HUES6 (cell line): ENCODE data around the gene A4GALT.
A peak's percentile ranks its signal among the peaks of the same experiment; 100 is the strongest.

Experiments
- H3K27ac ChIP-seq: 2 replicates; pipeline ENCODE4 v1.7.0; 2013; ENCODE audit warnings: low read depth, mild to moderate bottlenecking, low read length, inconsistent platforms
- H3K27me3 ChIP-seq: 2 replicates; pipeline ENCODE4 v1.6.1; 2013; ENCODE audit warnings: low read length; ENCODE audit not compliant: control insufficient read depth, insufficient read depth
- H3K36me3 ChIP-seq: 2 replicates; pipeline ENCODE4 v1.6.1; 2013; ENCODE audit warnings: low read length; ENCODE audit not compliant: control insufficient read depth, insufficient read depth
- H3K4me1 ChIP-seq: 2 replicates; pipeline ENCODE4 v1.6.1; 2013; ENCODE audit warnings: low read length; ENCODE audit not compliant: control insufficient read depth, insufficient read depth
- H3K4me3 ChIP-seq: 2 replicates; pipeline ENCODE4 v1.5.1; 2013; ENCODE audit warnings: low read depth, low read length
- H3K9ac ChIP-seq: one replicate; pipeline ENCODE4 v1.6.1; 2013; ENCODE audit warnings: mild to moderate bottlenecking, low read length
- H3K9me3 ChIP-seq: 2 replicates; pipeline ENCODE4 v1.6.1; 2013; ENCODE audit warnings: low read depth, low read length; ENCODE audit not compliant: control insufficient read depth, insufficient read depth

The A4GALT gene

DNA sequence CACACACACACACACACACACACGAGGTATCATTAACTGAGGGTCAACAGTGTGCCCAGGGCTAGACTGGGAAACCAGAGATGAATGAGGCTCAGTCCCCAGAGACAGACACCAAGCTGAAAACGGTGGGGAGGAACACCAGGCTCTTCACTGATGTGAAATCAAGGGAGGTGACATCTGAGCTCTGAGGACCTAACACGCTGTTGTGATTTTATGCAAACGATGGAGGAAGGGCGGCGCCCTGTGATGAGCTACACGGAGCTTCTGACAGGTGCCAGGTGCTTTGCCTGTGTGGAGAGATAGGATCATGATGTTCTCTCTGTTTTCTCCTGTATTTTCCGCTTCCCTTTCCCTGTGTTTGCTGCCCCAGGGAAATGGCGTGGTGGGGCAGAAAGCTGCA, 65.0 kb downstream of the A4GALT start:
- Histone ChIP-seq H3K9me3 (no peaks in the 10 kb centered on the region), H3K27ac (no peak overlapping the region), H3K27me3 (no peaks in the 10 kb centered on the region), H3K4me1 (no peaks in the 10 kb centered on the region), H3K9ac (no peak overlapping the region), H3K36me3 (no peaks in the 10 kb centered on the region), H3K4me3 (no peak overlapping the region)

DNA sequence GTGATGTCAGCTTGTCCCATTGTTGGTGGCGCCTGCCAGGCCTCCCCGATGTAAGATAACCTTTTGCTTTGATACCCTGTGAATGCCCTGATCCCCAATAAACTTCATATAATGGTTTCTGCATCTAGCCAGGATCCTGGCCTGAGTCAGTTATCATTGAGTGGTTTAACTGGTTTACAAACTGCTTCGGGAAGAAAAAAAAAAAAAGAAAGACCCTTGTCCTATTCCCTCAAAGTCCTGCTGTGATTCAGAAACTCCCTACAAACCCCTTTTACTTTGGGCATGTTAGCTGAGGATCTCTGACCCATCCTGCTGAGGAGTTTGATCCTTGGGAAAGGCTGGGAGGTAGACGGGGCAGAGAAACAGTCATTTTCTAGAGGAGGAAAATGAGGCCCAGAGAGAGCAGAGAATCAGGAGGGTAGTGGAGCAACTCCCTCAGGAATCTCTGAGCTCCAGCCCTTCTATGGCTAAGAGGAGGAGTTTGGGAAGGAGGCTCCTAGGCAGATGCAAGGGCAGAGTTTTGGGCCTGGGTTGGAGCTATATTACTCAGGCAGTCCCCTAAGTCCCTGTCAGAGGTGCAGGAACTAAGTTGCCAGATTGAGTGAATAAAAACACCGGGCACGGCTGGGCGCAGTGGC, 66.1 kb downstream of the A4GALT start:
- H3K9ac ChIP-seq: no peak overlapping the region
- no peaks in the 10 kb centered on the region for H3K36me3 ChIP-seq
- H3K9me3 ChIP-seq: no peaks in the 10 kb centered on the region
- no peaks in the 10 kb centered on the region for H3K4me1 ChIP-seq
- no peaks in the 10 kb centered on the region for H3K27me3 ChIP-seq
- H3K4me3 ChIP-seq: no peak overlapping the region
- no peak overlapping the region for H3K27ac ChIP-seq

GRCh38 chr22:42653999-42654398, 66.7 kb downstream of the A4GALT start:
- Histone ChIP-seq H3K27ac (no peak overlapping the region), H3K9ac (no peak overlapping the region), H3K4me1 (no peaks in the 10 kb centered on the region), H3K4me3 (no peak overlapping the region), H3K27me3 (no peaks in the 10 kb centered on the region), H3K9me3 (no peaks in the 10 kb centered on the region), H3K36me3 (no peaks in the 10 kb centered on the region)

GRCh38 chr22:42651134-42651533, 69.5 kb downstream of the A4GALT start:
- Histone ChIP-seq H3K9me3 (no peaks in the 10 kb centered on the region), H3K27ac (no peak overlapping the region), H3K4me1 (peaks cover 3% of the 10 kb centered on the region; the same call in 1 of the 2 replicates), H3K4me3 (no peak overlapping the region), H3K9ac (no peak overlapping the region), H3K36me3 (no peaks in the 10 kb centered on the region), H3K27me3 (no peaks in the 10 kb centered on the region)

DNA sequence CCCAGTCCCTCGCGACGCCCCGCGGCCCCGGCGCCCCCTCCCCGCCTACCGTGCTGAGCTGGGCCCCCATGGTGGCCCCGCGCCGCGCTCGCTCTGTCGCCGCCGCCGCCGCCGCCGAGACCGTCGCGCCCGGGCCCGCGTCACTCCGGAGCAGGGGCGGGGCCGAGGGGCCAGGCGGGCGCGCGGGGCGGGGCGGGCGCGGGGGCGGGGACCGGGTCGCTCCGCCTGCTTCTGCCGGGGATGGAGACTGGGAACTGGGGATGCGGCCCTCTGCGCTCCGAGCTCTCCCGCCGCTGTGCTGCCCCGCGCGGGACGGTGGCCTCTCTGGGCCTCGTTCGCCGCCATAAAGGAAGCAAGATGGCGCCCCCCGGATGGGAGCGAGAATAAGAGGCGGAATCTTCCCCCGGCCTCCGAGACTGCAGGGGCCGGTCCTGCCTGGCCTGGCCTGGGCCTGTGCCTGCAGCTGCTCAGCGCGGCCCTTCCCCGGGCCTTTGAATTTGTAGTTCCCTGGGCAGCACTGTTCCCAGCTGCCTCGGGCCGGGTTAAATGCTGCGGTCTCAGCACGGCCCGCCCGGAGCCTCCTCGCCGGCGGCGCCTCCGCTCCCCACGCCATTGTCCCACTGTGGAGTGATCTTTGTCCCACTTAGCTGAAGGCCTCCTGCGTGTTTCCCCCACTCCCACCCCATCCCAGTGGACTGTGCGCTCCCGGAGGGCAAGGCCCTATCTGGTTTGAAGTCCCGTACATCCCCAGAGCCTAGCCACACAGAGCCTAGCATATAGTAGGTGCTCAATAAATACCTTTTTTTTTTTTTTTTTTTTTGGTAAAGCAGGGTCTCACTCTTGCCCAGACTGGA, 71.2 kb downstream of the A4GALT start, which contains the start of gene CYB5R3:
CYB5R3 (minus strand) TSS at position 147 of the 854 bp plus-strand sequence; CDS start at position 70, 77 bp downstream.
- Histone ChIP-seq H3K9ac (peak within 1 kb of the TSS; percentile 91), H3K27me3 (no peaks in the 10 kb centered on the region), H3K4me3 (peak within 1 kb of the TSS; percentile 82), H3K9me3 (no peaks in the 10 kb centered on the region), H3K4me1 (peaks cover 19% of the 10 kb centered on the region), H3K36me3 (no peaks in the 10 kb centered on the region), H3K27ac (peak within 1 kb of the TSS; percentile 94)

DNA sequence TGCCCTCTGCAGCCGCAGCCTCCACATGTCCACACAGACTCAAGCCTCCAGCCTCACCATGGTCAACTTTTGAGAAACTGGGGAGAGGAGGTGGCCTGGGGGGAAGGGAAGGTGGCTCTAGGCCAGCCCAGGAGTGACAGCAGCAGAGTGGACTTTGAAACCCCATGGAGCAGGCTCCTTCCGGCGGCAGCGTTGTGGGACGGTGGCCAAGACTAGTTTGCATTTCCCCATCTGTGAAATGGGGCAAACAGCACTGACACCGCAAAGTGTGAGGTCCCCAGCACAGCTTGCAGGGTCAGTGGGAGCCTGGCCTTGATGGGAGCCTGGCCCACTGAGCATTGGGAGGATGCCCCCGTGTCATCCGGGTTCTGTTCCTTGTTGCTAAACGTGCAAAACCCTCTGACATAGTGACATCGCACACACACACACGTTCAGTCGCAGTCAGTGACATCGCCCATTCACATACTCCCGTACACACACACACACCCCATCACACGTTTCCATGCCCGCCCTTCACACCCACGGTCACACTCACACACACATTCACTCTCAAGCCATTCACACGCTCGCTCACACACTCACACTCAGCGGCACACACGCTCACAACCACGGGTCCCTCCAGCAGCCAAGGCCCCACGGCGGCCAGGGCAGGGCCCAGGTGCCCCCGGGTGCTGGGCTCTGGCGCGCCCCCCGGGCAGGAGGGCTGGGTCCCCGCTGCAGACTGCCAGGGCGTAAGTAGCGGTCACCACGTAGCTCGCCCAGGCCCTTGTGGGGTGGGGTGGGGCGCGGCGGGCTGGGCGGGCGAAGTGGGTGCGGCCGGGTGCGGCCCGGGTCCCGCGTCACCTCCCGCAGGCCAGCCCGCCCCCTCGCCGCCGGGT, 72.1 kb downstream of the A4GALT start:
- H3K4me3 ChIP-seq: peak overlapping the region; percentile 82
- no peaks in the 10 kb centered on the region for H3K36me3 ChIP-seq
- peaks cover 24% of the 10 kb centered on the region for H3K4me1 ChIP-seq
- no peaks in the 10 kb centered on the region for H3K9me3 ChIP-seq
- H3K27ac ChIP-seq: no peak overlapping the region
- H3K9ac ChIP-seq: peak overlapping the region; percentile 72
- H3K27me3 ChIP-seq: no peaks in the 10 kb centered on the region

DNA sequence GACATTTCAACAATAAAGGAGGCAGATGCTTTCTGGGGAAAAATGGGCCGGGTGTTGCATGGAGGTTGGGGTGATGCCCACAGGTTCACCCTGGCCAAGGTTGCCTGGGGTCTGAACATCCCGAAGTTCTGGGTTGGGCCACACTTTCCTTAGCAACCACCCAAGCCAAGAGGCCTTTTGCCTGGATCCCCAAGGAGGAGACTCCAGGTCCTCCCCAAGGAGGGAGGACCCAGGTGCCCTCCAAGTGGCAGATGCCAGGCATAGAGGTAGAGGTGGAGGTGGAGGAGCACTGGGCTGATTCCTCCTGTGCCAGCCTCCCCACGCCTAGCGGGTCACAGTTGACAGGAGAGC, 72.7 kb downstream of the A4GALT start:
- no peaks in the 10 kb centered on the region for H3K9me3 ChIP-seq
- peak overlapping the region; percentile 82 for H3K4me3 ChIP-seq
- peaks cover 24% of the 10 kb centered on the region for H3K4me1 ChIP-seq
- H3K9ac ChIP-seq: peak overlapping the region; percentile 72
- no peak overlapping the region for H3K27ac ChIP-seq
- no peaks in the 10 kb centered on the region for H3K36me3 ChIP-seq
- no peaks in the 10 kb centered on the region for H3K27me3 ChIP-seq

DNA sequence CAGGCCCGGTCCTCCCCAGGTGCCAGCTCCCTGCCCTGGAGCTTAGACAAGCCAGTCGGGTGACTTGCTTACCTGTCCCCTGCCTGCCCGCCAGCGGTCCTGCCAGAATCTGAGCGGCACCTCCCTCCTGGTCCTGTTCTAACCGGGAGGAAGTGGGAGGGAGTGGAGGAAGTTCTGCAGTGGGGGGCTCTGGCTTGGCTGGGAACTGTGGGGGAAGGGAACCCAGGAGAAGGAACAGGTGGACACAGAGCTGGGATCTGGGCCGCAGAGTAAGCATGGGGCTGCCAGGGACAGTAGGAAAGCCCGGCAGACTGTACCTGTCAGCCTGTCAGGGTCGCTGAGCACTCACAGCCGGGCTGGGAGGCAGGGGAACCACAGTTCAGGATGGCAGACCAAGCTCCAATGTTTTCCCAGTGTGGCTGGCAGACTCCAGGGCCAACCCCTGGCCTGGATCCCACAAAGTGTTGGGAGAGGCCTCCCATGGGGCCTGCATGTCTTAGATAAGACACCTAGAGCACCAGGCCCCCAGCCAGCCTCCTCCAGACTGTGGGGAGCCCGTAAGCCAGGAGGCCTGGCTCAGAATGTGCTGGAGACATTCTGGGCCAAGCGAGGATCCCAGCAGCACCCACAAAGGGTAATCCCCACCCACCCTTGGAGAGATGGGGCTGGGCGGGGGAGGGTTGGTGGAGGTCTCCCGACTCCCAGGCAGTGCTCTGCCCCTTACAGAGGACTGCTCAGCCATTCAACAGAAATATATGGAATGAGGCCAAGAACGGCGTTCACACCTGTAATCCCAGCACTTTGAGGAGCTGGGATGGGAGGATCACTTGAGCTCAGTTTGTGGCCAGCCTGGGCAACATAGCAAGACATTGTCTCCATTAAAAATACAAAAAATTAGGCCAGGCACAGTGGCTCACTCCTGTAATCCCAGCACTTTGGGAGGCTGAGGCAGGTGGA, 73.8 kb downstream of the A4GALT start:
- H3K9me3 ChIP-seq: no peaks in the 10 kb centered on the region
- no peak overlapping the region for H3K9ac ChIP-seq
- no peak overlapping the region for H3K27ac ChIP-seq
- no peaks in the 10 kb centered on the region for H3K36me3 ChIP-seq
- peaks cover 24% of the 10 kb centered on the region for H3K4me1 ChIP-seq
- H3K4me3 ChIP-seq: no peak overlapping the region
- H3K27me3 ChIP-seq: no peaks in the 10 kb centered on the region

DNA sequence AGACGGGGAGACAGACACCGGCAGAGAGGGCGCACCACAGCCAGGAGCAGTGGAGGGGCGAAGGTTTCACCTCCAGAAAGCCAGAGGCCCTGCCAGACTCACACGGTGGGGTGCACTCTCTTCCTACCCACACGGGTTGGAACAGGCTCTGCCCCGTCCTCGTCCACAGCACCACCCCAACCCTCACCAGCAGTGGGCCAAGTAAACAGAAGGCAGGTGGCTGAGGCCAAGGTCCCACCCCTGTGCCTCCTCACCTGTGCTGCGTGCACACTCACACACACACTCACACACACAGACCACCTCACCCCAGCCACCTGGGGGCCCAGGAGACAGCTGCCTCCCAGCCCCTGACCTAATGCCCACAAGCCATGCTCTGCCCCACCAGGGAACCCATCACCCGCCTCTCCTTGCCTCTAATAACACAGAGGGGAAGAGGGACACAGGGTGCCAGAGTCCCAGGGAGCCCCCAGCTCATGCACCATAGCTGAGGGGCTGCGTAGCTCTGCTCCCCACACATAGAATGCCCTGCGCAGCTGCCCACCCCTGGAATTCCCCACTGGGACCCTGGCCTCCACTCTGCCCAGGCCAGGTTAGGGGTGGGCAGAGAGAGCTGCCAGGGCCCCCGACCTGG, 74.6 kb downstream of the A4GALT start:
- H3K9me3 ChIP-seq: no peaks in the 10 kb centered on the region
- H3K4me1 ChIP-seq: peaks cover 24% of the 10 kb centered on the region
- no peaks in the 10 kb centered on the region for H3K36me3 ChIP-seq
- H3K4me3 ChIP-seq: no peak overlapping the region
- H3K27ac ChIP-seq: no peak overlapping the region
- no peaks in the 10 kb centered on the region for H3K27me3 ChIP-seq
- no peak overlapping the region for H3K9ac ChIP-seq
